Breast epithelium (tissue), 3 donors: ENCODE results near the gene TEX2.

Experiments
- CTCF ChIP-seq, 3 donors: fragments of 450-650 bp; IDR thresholded peaks; one replicate each; pipeline ENCODE4 v1.5.1; 2016 to 2017; ENCODE audit warnings: antibody characterized with exemption in 3 of 3, mild to moderate bottlenecking in 3 of 3, moderate library complexity in 3 of 3
- POLR2A ChIP-seq: fragments of 450-650 bp; IDR thresholded peaks from one replicate; pipeline ENCODE4 v1.6.1; 2016; ENCODE audit warnings: antibody characterized with exemption, mild to moderate bottlenecking, moderate library complexity
- POLR2AphosphoS5 ChIP-seq, 3 donors: sonication (generic); formaldehyde crosslinking; IDR thresholded peaks; one replicate each; pipeline ENCODE4 v1.6.1; 2017; ENCODE audit warnings: antibody characterized with exemption in 3 of 3

GRCh38 chr17:64262198-64262999, 661 bp downstream of the TEX2 start:
- peak in 1 of 3 donors; percentile 24 for TF ChIP-seq POLR2AphosphoS5 (IDR thresholded peaks at IDR 0.05)
- no peak for TF ChIP-seq POLR2A
- no peak for TF ChIP-seq CTCF (IDR thresholded peaks at IDR 0.05)
